HG03378 (cell line): ENCODE results near the gene ARMH3.
A peak's percentile ranks its signal among the peaks of the same experiment; 100 is the strongest.
"Not testable (repeated sequence)": the region's sequence is repeated elsewhere in the genome, so short reads cannot be mapped to it uniquely, and the experiment has no call there.

ENCODE experiments used
- ATAC-seq: cut with Tn5 transposase; IDR thresholded peaks from one replicate; pipeline ENCODE4 v1.9.1; 2021; ENCODE audit warnings: mild to moderate bottlenecking, moderate library complexity; ENCODE audit not compliant: unreplicated experiment

Gene ARMH3

DNA sequence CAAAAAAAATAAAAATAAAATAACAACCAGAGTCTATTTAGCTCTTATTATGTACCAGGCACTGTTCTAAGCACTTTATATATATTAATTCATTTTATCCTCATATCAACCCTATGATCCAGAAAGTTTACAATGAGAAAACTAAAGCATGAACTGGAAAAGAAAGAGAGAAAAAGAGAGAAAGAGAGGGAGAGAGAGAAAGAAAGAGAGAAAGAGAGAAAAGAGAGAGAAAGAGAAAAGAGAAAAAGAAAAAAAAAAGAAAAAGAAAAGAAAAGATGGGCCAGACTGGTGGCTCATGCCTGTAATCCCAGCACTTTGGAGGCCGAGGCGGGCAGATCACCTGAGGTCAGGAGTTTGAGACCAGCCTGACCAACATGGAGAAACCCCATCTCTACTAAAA lies 9.9 kb downstream of the ARMH3 start:
- no peak for ATAC-seq

- no peak for ATAC-seq
Observed at GRCh38 chr10:102045292-102045691, 10.7 kb downstream of the ARMH3 start.

- ATAC-seq = no peak
Observed at GRCh38 chr10:102040305-102041050, 15.5 kb downstream of the ARMH3 start.

DNA sequence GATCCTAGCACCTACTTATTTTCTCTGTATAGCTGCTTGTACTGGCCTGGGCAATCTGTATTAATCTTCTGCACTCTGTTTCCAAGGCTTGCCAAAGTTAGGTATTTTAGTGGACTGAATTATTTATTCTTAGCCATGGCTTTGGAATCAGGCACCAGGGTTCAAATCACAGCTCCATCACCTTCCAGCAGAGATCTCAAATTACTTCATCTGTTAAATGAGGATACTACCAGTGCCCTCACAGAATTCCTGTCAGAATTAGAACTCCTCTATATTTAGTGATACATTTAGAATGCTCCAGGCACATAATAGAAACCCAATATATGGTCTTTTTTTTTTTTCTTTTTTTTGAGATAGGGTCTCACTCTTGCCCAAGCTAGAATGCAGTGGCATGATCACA lies 17.6 kb downstream of the ARMH3 start:
- no peak for ATAC-seq

DNA sequence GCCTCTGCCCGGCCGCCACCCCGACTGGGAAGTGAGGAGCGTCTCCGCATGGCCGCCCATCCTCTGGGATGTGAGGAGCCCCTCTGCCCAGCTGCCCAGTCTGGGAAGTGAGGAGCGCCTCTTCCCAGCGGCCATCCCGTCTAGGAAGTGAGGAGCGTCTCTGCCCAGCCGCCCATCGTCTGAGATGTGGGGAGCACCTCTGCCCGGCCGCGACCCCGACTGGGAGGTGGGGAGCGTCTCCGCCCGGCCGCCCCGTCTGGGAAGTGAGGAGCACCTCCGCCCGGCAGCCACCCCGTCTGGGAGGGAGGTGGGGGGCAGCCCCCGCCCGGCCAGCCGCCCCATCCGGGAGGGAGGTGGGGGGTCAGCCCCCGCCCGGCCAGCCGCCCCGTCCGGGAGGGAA lies 20.2 kb downstream of the ARMH3 start:
- not testable (repeated sequence) for ATAC-seq

GRCh38 chr10:102033787-102034186 lies 22.2 kb downstream of the ARMH3 start:
- ATAC-seq = no peak

- no peak for ATAC-seq
Observed at GRCh38 chr10:102027261-102027660, 28.7 kb downstream of the ARMH3 start.

DNA sequence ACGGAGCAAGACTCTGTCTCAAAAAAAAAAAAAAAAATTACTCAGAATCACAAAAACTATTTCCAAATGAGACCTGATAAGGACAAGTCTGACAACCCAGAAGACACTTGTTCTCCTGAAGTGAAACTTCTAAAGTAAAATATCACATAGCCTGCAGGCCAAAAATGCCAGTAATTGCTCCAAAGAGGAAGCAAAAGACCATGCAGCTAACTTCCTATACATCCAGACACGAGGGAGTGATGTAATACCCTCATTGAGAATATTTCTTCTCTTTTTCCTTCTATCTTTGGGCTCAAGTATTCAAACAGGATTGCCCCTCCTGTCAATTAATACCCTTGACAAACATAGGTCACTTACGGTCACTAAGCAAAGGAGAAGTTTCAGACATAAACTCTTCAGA lies 31.2 kb downstream of the ARMH3 start:
- ATAC-seq = no peak

DNA sequence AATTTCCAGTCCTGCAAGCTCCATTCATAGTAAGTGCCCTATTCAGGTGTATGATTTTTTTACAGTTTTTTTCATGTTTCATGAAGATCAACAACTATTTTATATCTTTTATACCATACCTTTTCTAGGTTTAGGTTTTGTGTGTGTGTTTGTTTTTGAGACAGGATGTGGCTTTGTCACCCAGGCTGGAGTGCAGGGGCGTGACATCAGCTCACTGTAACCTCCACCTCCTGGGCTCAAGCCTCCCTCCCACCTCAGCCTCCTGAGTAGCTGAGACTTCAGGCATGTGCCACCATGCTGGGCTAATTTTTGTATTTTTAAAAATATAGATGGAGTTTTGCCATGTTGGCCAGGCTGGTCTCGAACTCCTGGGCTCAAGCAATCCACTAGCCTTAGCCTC lies 35.0 kb downstream of the ARMH3 start:
- no peak for ATAC-seq

GRCh38 chr10:102017295-102017694 lies 38.7 kb downstream of the ARMH3 start:
- ATAC-seq = no peak

DNA sequence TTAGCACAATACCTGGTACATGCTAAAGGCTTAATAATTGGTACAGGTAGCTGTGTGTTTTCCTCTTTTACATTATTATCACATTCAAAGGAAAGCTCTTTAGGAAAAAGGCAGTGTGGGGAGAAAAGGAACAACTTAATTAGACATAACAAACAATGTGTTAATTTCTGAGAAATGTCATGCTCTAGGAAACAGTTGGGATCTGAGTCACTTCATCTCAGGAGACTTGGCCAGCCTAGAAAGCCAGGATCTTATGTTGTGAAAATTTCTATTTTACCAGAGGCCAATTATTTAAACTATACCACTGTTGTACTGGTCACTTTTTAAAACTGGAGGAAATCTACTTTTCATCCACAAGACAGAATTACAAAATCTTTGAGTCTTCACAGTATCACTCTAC lies 39.6 kb downstream of the ARMH3 start:
- ATAC-seq = no peak

GRCh38 chr10:102010961-102011360 lies 45.0 kb downstream of the ARMH3 start:
- no peak for ATAC-seq

DNA sequence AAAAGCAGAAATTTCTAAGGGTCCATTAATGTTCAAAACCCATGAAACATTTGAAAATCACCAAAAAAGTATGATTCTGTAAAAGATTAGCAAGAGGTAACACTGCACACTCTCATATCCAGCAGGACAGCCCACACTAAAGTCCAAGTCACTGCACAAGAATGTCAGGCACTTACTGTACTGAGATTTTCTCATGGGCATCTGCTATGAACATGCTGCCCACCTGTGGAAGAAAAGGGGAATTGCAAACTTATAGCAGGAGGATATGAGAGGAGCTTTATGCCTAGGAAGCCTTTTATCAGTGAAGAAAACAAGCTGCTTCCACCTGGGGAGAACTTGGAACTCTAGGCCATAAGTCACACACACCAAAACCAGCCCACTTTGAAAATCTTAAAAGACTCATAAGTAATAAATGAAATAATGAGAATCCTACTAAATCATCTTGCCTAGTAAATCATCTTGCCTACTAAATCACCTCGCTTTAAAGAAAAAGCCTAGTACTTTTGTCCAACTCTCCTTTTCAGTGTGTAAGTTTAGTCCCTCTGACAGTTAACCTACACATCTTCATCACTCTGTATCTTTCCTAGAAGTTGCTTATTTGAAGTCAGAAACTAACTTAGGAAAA lies 46.1 kb downstream of the ARMH3 start:
- ATAC-seq = no peak

DNA sequence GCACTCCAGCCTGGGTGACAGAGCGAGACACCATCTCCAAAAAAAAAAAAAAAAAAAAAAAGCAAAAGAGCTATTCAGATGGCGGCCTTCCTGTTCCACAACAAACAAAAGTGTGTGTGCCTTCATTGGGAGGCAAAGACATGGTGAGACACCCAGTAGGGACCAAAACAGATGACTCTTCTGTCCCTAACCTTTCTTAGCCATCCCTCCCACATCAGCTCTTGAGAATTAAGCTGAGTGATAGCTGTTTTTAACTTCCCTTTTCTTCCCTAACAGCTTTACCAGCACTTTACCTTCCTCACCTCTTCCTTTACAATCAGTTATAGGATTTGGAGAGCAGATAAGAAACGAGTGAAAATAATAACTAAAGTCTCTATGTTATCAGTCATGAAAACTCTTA lies 48.2 kb downstream of the ARMH3 start:
- no peak for ATAC-seq

- ATAC-seq = not testable (repeated sequence)
Observed at GRCh38 chr10:102007031-102007430, 48.9 kb downstream of the ARMH3 start.

GRCh38 chr10:102004376-102004775 lies 51.6 kb downstream of the ARMH3 start:
- no peak for ATAC-seq

GRCh38 chr10:102003541-102003940 lies 52.4 kb downstream of the ARMH3 start:
- no peak for ATAC-seq

DNA sequence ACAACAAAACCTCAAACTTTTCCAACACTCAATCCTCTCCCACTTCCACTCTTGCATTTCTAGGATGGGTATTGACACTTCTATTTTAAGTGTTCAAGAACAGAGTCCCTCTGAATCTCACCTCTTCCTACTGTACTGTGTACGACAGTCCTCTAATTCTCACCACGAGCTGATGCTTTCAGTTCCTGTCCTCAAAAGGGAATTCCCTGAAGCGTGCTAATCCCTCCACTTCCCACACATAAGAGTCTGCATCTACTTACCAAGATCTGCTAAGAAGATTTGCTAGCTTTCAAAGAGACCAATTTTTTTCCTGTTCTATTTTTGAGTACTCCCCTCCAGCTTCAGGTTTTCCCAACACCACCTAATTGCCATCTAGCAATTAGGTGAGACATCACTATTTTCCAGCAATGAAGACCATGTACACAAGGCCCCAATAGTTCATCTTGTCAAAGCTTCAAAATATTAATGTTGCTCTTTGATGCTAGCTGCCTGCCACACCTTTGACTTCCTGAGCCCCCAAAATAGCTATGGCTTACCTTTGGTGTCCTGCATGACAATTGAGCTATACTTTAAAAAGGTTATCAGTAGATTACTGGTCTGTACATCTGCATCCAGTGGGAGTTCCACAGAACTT lies 54.4 kb downstream of the ARMH3 start:
- peak; percentile 64 for ATAC-seq

DNA sequence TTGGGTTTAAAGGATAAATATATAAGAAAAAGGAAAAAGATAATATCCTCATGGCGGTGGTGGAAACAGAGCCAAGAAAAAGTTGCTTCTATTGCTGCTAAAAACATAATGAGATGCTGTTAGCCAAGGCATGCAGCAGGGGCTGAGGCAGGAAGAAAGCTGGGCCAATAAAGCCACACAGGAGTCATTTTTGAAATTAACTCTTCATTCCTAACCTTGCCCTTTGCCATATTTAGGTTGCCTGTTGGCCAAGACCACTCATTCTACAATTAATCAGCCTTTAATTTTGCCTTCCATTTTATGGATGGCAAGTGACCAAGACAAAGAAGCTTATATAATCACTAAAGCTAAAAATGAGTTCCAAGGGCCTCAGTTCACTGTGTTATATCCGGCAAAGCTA lies 58.2 kb downstream of the ARMH3 start:
- no peak for ATAC-seq

- no peak for ATAC-seq
Observed at GRCh38 chr10:101995451-101996063, 60.4 kb downstream of the ARMH3 start.

GRCh38 chr10:101993651-101994200 lies 62.2 kb downstream of the ARMH3 start:
- ATAC-seq = no peak

- ATAC-seq = no peak
Observed at GRCh38 chr10:101993221-101993620, 62.8 kb downstream of the ARMH3 start.
